B cell (primary cell): ENCODE measurements around the gene LANCL2. TPM values are rescaled to one million over a fixed set of nuclear protein-coding genes. Genes with fewer than 3 reads are reported as not detected.

Experiments used
- ATAC-seq: fragments of 200-7000 bp; cut with Tn5 transposase; one replicate; pipeline ENCODE4 v1.10.0; 2021; ENCODE audit warnings: low read depth, mild to moderate bottlenecking, moderate number of reproducible peaks, moderate library complexity
- CTCF ChIA-PET: fragments of 350-600 bp; sonication (Branson Sonifier 250); formaldehyde crosslinking; loops from one replicate; lab custom pipeline; 2021; ENCODE audit warnings: antibody characterized with exemption, inconsistent platforms; lab: Charles Lee
- POLR2A ChIA-PET: fragments of 350-600 bp; sonication (Branson Sonifier 250); formaldehyde crosslinking; loops from one replicate; lab custom pipeline; 2021; ENCODE audit warnings: antibody characterized with exemption; lab: Charles Lee
- DNase-seq: peaks from one replicate; pipeline ENCODE4 v3.0.0; 2013
- H2AFZ ChIP-seq: 2 replicates; pipeline ENCODE4 v1.6.1; 2012; ENCODE audit warnings: mild to moderate bottlenecking, low read depth, low read length; ENCODE audit not compliant: insufficient read depth, poor library complexity, severe bottlenecking
- H3K27ac ChIP-seq, 2 donors: 1 replicate in 1 of 2; 2 replicates in 1 of 2; pipeline ENCODE4 v1.5.1; 2012 to 2013; ENCODE audit warnings: low read length in 2 of 2, mild to moderate bottlenecking in 2 of 2, moderate library complexity in 1 of 2
- H3K27me3 ChIP-seq, 4 experiments: fragments of 200-600 bp in 1 of 4; sonication (generic) in 1 of 4; replicated peaks in 1 of 4; 1 replicate in 2 of 4; 2 replicates in 2 of 4; pipeline versions ENCODE4 v1.6.1 to v1.7.0; 2013 to 2016; ENCODE audit warnings: low read length in 3 of 4, mild to moderate bottlenecking in 2 of 4, mixed read lengths in 1 of 4, moderate library complexity in 1 of 4; ENCODE audit not compliant: insufficient read depth in 4 of 4, control insufficient read depth in 3 of 4; ENCODE audit errors: control extremely low read depth in 1 of 4
- H3K36me3 ChIP-seq, 2 experiments: replicated peaks in 1 of 2; 1 replicate in 1 of 2; 2 replicates in 1 of 2; pipeline versions ENCODE4 v1.6.1 to v1.7.1; 2013; ENCODE audit warnings: low read length in 1 of 2; ENCODE audit not compliant: insufficient read depth in 2 of 2, control insufficient read depth in 1 of 2; ENCODE audit errors: control extremely low read depth in 1 of 2, extremely low read depth in 1 of 2
- H3K4me1 ChIP-seq, 2 donors: fragments of 200-600 bp in 1 of 2; sonication (generic) in 1 of 2; 1 replicate in 1 of 2; 2 replicates in 1 of 2; pipeline versions ENCODE4 v1.5.1 to v1.6.1; 2013 to 2017; ENCODE audit warnings: low read length in 2 of 2; ENCODE audit not compliant: control insufficient read depth in 2 of 2, insufficient read depth in 2 of 2
- H3K4me2 ChIP-seq: replicated peaks from 2 replicates; pipeline ENCODE3; 2012; ENCODE audit warnings: mild to moderate bottlenecking, low read depth, low read length; ENCODE audit not compliant: poor library complexity, severe bottlenecking
- H3K4me3 ChIP-seq, 5 experiments: fragments of 200-600 bp in 1 of 5; sonication (generic) in 1 of 5; 1 replicate in 3 of 5; 2 replicates in 2 of 5; pipeline versions ENCODE4 v1.5.1 to v1.7.0; 2011 to 2016; ENCODE audit warnings: low read length in 4 of 5, mild to moderate bottlenecking in 4 of 5, low read depth in 2 of 5, control low read depth in 1 of 5, moderate library complexity in 1 of 5; ENCODE audit not compliant: insufficient read depth in 1 of 5; ENCODE audit errors: control extremely low read depth in 1 of 5, extremely low read depth in 1 of 5
- H3K79me2 ChIP-seq: fragments of 200-600 bp; sonication (generic); one replicate; pipeline ENCODE4 v1.6.0; 2016; ENCODE audit warnings: low read length; ENCODE audit not compliant: control insufficient read depth, insufficient read depth
- H3K9ac ChIP-seq: fragments of 200-600 bp; sonication (generic); 2 replicates; pipeline ENCODE4 v1.6.1; 2017; ENCODE audit warnings: mild to moderate bottlenecking, low read length, moderate library complexity
- H3K9me3 ChIP-seq, 3 donors: one replicate each; pipeline versions ENCODE4 v1.6.1 to v1.7.1; 2013; ENCODE audit warnings: low read length in 2 of 3; ENCODE audit not compliant: control insufficient read depth in 2 of 3, insufficient read depth in 1 of 3; ENCODE audit errors: control extremely low read depth in 1 of 3
- H4K20me1 ChIP-seq: 2 replicates; pipeline ENCODE4 v1.6.0; 2012; ENCODE audit warnings: mild to moderate bottlenecking, low read length; ENCODE audit not compliant: insufficient read depth, control insufficient read depth, poor library complexity, severe bottlenecking
- H3K27ac Mint-ChIP-seq: one replicate; pipeline ENCODE4 v1.8.0; 2021; ENCODE audit warnings: mixed read lengths
- H3K27me3 Mint-ChIP-seq: one replicate; pipeline ENCODE4 v1.8.0; 2021; ENCODE audit warnings: mixed read lengths
- H3K4me1 Mint-ChIP-seq: one replicate; pipeline ENCODE4 v1.8.0; 2021; ENCODE audit warnings: mixed read lengths
- H3K4me3 Mint-ChIP-seq: one replicate; pipeline ENCODE4 v1.8.0; 2021; ENCODE audit warnings: mixed read lengths
- H3K9me3 Mint-ChIP-seq: one replicate; pipeline ENCODE4 v1.8.0; 2022; ENCODE audit warnings: mixed read lengths; ENCODE audit not compliant: insufficient read depth
- CTCF ChIP-seq: fragments of 200-600 bp; IDR thresholded peaks from one replicate; pipeline ENCODE4 v1.8.0; 2022; ENCODE audit warnings: antibody characterized with exemption, mild to moderate bottlenecking
- EZH2 ChIP-seq: IDR thresholded peaks from 2 replicates; pipeline ENCODE4 v1.6.1; 2012; ENCODE audit warnings: borderline replicate concordance, low read depth, mild to moderate bottlenecking, moderate library complexity, low read length; ENCODE audit not compliant: insufficient read depth, poor library complexity, severe bottlenecking
- WGBS: methylation state at CpG from one replicate; pipeline ENCODE4 v1.1.5; 2013; ENCODE audit warnings: missing lambda C conversion rate; ENCODE audit not compliant: insufficient coverage; 5-methylcytosine and 5-hydroxymethylcytosine counted together
- intact Hi-C: fragments of 100-400 bp; cut with micrococcal nuclease; formaldehyde crosslinking; loops from one replicate; pipeline ENCODE4 v1.10.0; 2022
- polyA plus RNA-seq: library from polyadenylated mRNA; depleted of rRNA; stranded (reverse); fragments of >200 nt; gene quantifications from 2 replicates; pipeline ENCODE4 v1.2.3, GENCODE V29; 2012
- total RNA-seq, 2 donors: library from RNA; stranded (reverse); fragments of 120-200 nt in 1 of 2; gene quantifications; 1 replicate in 1 of 2; 2 replicates in 1 of 2; pipeline versions ENCODE4 v1.2.3 to v1.2.4, GENCODE V29; 2013 to 2022

The LANCL2 gene
- total and polyA plus RNA-seq, 2 donors (not counting 1 experiment from before 2014, with no cell fraction given) = 3.5 to 8.1 TPM

GRCh38 chr7:55458351-55458750, 93.2 kb downstream of the LANCL2 start:
- H4K20me1 ChIP-seq = no peaks in the 10 kb centered on the region
- Mint-ChIP-seq H3K4me3 (no peak overlapping the region), H3K27ac (no peak overlapping the region), H3K9me3 (peaks cover 21% of the 10 kb centered on the region), H3K4me1 (peaks cover 31% of the 10 kb centered on the region), H3K27me3 (no peaks in the 10 kb centered on the region)
- no peaks in the 10 kb centered on the region for H3K36me3 ChIP-seq
- H3K27me3 ChIP-seq = no peaks in the 10 kb centered on the region
- H3K9ac ChIP-seq = no peak overlapping the region
- intact Hi-C loops = no loop called here
- H3K79me2 ChIP-seq = no peaks in the 10 kb centered on the region
- DNase-seq (no peak), ATAC-seq (no peak)
- CTCF ChIA-PET = no interaction called here
- WGBS = no CpG with 5 or more reads among the region's 1 CpG
- H3K4me2 ChIP-seq = no peak overlapping the region
- POLR2A ChIA-PET = no interaction called here
- H3K27ac ChIP-seq = no peak overlapping the region
- TF ChIP-seq CTCF (no peak), EZH2 (no peak)
- H3K4me3 ChIP-seq = no peak overlapping the region
- peaks cover 0 to 19% (median 7%) of the 10 kb centered on the region in 3 donors for H3K9me3 ChIP-seq
- H2AFZ ChIP-seq = no peak overlapping the region
- H3K4me1 ChIP-seq = no peaks in the 10 kb centered on the region

- ChIA-PET CTCF (no interaction called here), POLR2A (no interaction called here)
- peaks cover 5% of the 10 kb centered on the region for H3K4me1 Mint-ChIP-seq
- Histone ChIP-seq H3K36me3 (peaks cover 0 to 47% of the 10 kb centered on the region in 2 experiments), H3K9ac (no peak overlapping the region), H3K4me3 (no peak overlapping the region), H3K79me2 (no peaks in the 10 kb centered on the region), H4K20me1 (peaks cover 6% of the 10 kb centered on the region), H3K27ac (no peak overlapping the region), H2AFZ (no peak overlapping the region), H3K9me3 (peaks cover 0 to 21% (median 12%) of the 10 kb centered on the region in 3 donors), H3K4me1 (peaks cover 0 to 6% of the 10 kb centered on the region in 2 donors), H3K27me3 (no peaks in the 10 kb centered on the region), H3K4me2 (no peak overlapping the region)
- ATAC-seq = no peak
- H3K27ac Mint-ChIP-seq = no peak overlapping the region
- no peak overlapping the region for H3K4me3 Mint-ChIP-seq
- 97% methylated on average over 3 of the region's 4 CpGs for WGBS
- DNase-seq = no peak
- no peaks in the 10 kb centered on the region for H3K27me3 Mint-ChIP-seq
- intact Hi-C loops = no loop called here
- peaks cover 13% of the 10 kb centered on the region for H3K9me3 Mint-ChIP-seq
- TF ChIP-seq EZH2 (no peak), CTCF (no peak)
These were observed 98.6 kb downstream of the LANCL2 start for GRCh38 chr7:55463686-55464262.
